B cell (primary cell): ENCODE data around the gene PHF13.

Source experiments
- EZH2 ChIP-seq: IDR thresholded peaks from 2 replicates; pipeline ENCODE4 v1.6.1; 2012; ENCODE audit warnings: borderline replicate concordance, low read depth, mild to moderate bottlenecking, moderate library complexity, low read length; ENCODE audit not compliant: insufficient read depth, poor library complexity, severe bottlenecking
- TF ChIP-seq, protein P1 (sequence below): fragments of 200-600 bp; IDR thresholded peaks from one replicate; pipeline ENCODE4 v1.8.0; 2022; ENCODE audit warnings: antibody characterized with exemption, mild to moderate bottlenecking

GRCh38 chr1:6580119-6580592 lies 33.4 kb upstream of the PHF13 start:
- TF ChIP-seq, protein P1, sequence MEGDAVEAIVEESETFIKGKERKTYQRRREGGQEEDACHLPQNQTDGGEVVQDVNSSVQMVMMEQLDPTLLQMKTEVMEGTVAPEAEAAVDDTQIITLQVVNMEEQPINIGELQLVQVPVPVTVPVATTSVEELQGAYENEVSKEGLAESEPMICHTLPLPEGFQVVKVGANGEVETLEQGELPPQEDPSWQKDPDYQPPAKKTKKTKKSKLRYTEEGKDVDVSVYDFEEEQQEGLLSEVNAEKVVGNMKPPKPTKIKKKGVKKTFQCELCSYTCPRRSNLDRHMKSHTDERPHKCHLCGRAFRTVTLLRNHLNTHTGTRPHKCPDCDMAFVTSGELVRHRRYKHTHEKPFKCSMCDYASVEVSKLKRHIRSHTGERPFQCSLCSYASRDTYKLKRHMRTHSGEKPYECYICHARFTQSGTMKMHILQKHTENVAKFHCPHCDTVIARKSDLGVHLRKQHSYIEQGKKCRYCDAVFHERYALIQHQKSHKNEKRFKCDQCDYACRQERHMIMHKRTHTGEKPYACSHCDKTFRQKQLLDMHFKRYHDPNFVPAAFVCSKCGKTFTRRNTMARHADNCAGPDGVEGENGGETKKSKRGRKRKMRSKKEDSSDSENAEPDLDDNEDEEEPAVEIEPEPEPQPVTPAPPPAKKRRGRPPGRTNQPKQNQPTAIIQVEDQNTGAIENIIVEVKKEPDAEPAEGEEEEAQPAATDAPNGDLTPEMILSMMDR: no peak
- TF ChIP-seq EZH2: no peak
